GM12864 (cell line): ENCODE results near the gene UQCR11.

Experiments
- DNase-seq: peaks from one replicate; pipeline ENCODE4 v3.0.0-alpha.2; 2011; ENCODE audit warnings: low read depth
- H3K4me3 ChIP-seq: 2 replicates; pipeline ENCODE4 v1.5.1; 2011; ENCODE audit warnings: mild to moderate bottlenecking, low read depth, low read length, control low read depth
- CTCF ChIP-seq: IDR thresholded peaks from 2 replicates; pipeline ENCODE4 v1.5.1; 2011; ENCODE audit warnings: low read depth, mild to moderate bottlenecking, moderate library complexity, low read length, control low read depth, inconsistent platforms; ENCODE audit errors: missing control alignments

Gene UQCR11

GRCh38 chr19:1609680-1610474 is 4.6 kb upstream of the UQCR11 start:
- H3K4me3 ChIP-seq: no peak overlapping the region
- no peak for DNase-seq
- no peak for TF ChIP-seq CTCF

DNA sequence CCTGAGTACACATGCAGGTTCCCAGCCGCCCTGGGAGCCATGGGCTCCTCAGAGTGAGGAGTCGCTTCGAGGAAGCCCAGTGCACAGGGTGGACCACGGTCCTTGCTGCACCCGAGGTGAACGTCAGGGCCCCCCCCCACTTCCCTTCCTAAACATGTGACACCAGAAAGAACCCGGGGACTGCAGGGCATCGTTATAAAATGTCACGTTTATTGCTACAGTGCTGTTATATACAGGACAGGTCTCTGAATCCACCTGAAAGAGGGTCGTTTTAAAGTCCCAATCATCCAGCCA is 3.8 kb upstream of the UQCR11 start:
- TF ChIP-seq CTCF: no peak
- no peak overlapping the region for H3K4me3 ChIP-seq
- DNase-seq: no peak

DNA sequence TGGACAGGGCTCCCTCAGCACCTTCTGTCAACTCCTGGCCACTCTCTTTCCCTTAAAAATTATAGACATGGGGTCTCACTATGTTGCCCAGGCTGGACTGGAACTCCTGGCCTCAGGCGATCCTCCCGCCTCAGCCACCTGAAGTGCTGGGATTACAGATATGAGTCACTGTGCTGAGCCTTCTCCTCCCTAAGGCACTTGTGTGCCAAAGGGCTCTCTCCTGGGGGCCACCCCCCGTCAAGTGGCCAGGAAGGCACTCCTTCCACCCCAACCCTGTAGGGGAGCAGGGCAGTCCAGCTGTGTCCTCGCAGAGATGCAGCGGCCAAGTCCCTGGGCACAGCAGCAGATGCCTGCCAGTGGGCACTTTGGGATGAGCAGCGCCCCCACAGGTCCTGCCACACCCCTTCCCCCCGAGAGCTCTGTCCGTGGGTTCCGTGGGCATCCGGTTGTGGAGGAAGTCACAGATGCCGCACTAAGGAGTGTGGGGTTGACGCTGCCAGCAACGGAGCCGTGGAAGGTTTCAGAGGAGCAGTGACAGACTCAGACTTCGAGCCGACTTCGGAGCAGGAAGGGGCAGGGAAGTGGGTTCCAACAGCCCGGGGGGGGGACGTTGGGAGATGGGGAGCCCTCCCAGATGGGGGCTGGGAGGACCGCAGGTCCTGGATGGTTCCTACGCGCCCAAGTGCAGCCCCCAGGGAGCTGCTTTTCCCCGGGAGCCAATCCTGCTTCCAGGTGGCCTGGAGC is 3.3 kb upstream of the UQCR11 start:
- no peak for DNase-seq
- H3K4me3 ChIP-seq: no peak overlapping the region
- TF ChIP-seq CTCF: no peak

DNA sequence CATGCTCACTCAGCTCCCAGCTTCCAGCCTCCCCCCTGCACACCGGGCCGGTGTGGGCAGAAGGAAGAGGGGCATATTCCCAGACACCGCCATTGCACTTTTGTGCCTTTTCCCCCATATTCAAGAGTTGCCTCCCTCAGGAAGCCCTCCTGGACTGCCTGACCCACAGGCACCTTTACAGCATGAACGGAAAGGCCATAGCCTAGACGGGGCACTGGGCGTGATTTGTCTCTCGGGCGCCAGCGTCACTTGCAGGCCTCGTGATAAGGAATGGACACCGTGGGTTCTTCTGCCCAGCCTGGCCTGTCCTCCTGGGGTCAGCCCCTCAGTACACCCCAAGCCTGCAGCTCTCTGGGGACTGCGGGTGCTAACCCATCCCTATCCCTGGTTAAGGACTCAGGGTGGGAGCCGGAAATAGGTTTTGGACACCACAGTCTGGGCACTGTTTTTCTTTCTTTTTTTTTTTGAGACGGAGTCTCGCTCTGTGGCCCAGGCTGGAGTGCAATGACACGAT is 933 bp upstream of the UQCR11 start:
- H3K4me3 ChIP-seq: peak overlapping the region; percentile 52
- TF ChIP-seq CTCF: no peak
- DNase-seq: no peak

DNA sequence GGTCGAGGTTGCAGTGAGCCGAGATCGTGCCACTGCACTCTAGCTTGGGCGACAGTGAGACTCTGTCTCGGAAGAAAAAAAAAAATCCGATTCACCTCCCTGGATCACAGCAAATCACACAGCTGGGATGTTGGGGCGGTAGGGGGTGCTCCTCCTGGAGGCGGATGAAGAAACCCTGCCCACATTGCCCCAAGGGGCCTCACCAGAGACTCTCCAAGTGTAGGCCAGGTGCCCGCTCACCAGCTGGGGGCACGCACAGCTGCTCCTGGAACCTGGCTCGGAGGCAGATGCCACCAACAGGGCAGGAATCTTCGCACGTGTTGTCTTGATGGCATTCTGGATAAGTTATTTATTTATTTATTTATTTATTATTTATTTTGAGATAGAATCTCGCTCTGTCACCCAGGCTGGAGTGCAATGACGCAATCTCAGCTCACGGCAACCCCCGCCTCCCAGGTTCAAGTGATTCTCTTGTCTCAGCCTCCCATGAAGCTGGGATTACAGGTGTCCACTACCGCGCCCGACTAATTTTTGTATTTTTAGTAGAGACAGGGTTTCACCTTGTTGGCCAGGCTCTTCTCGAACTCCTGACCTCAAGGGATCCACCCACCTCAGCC is 3.1 kb downstream of the UQCR11 start:
- no peak for TF ChIP-seq CTCF
- H3K4me3 ChIP-seq: no peak overlapping the region
- DNase-seq: no peak

- no peak overlapping the region for H3K4me3 ChIP-seq
- DNase-seq: no peak
- TF ChIP-seq CTCF: peak; percentile 23
Measured at GRCh38 chr19:1601613-1602064, 3.6 kb downstream of the UQCR11 start.
